Activated naive CD8-positive, alpha-beta T cell treated with anti-CD3 and anti-CD28 coated beads for 36 hours (primary cell): ENCODE measurements around the gene ZAP70. TPM values are rescaled to one million over a fixed set of nuclear protein-coding genes. Genes with fewer than 3 reads are reported as not detected.

Source experiments
- DNase-seq: peaks from one replicate; pipeline ENCODE4 v3.0.0; 2021
- H3K27ac Mint-ChIP-seq: one replicate; pipeline ENCODE4 v1.8.0; 2022; ENCODE audit warnings: mild to moderate bottlenecking, moderate library complexity, mixed read lengths
- H3K27me3 Mint-ChIP-seq: one replicate; pipeline ENCODE4 v1.8.0; 2022; ENCODE audit warnings: mild to moderate bottlenecking, mixed read lengths
- H3K36me3 Mint-ChIP-seq: one replicate; pipeline ENCODE4 v1.8.0; 2021; ENCODE audit warnings: mild to moderate bottlenecking, mixed read lengths
- H3K4me1 Mint-ChIP-seq: one replicate; pipeline ENCODE4 v1.8.0; 2021; ENCODE audit warnings: mixed read lengths
- H3K4me3 Mint-ChIP-seq: one replicate; pipeline ENCODE4 v1.8.0; 2022; ENCODE audit warnings: mild to moderate bottlenecking, moderate library complexity, mixed read lengths
- H3K9me3 Mint-ChIP-seq: one replicate; pipeline ENCODE4 v1.8.0; 2022; ENCODE audit warnings: mixed read lengths
- total RNA-seq, 2 experiments: library from RNA; stranded (reverse); gene quantifications; one replicate each; pipeline ENCODE4 v1.2.3, GENCODE V29; 2021

Gene ZAP70
- total RNA-seq, 2 experiments from 2014 or later = 198 to 204 TPM

GRCh38 chr2:97759727-97760407, 46.5 kb downstream of the ZAP70 start:
- Mint-ChIP-seq H3K4me3 (peak overlapping the region; percentile 26), H3K27ac (peak overlapping the region; percentile 78), H3K27me3 (no peaks in the 10 kb centered on the region), H3K9me3 (no peaks in the 10 kb centered on the region), H3K36me3 (peaks cover 23% of the 10 kb centered on the region), H3K4me1 (peaks cover 20% of the 10 kb centered on the region)
- DNase-seq = no peak

- no peaks in the 10 kb centered on the region for H3K27me3 Mint-ChIP-seq
- H3K9me3 Mint-ChIP-seq = no peaks in the 10 kb centered on the region
- DNase-seq = no peak
- H3K27ac Mint-ChIP-seq = peak overlapping the region; percentile 78
- H3K4me1 Mint-ChIP-seq = peaks cover 20% of the 10 kb centered on the region
- peaks cover 27% of the 10 kb centered on the region for H3K36me3 Mint-ChIP-seq
- H3K4me3 Mint-ChIP-seq = peak overlapping the region; percentile 55
These were observed 47.2 kb downstream of the ZAP70 start for GRCh38 chr2:97760480-97761049.

- H3K27ac Mint-ChIP-seq = peak overlapping the region; percentile 78
- peaks cover 20% of the 10 kb centered on the region for H3K4me1 Mint-ChIP-seq
- H3K36me3 Mint-ChIP-seq = peaks cover 27% of the 10 kb centered on the region
- peak overlapping the region; percentile 55 for H3K4me3 Mint-ChIP-seq
- no peaks in the 10 kb centered on the region for H3K9me3 Mint-ChIP-seq
- H3K27me3 Mint-ChIP-seq = no peaks in the 10 kb centered on the region
- peak; percentile 57 for DNase-seq
These were observed 47.8 kb downstream of the ZAP70 start for GRCh38 chr2:97761192-97761591.

- peaks cover 23% of the 10 kb centered on the region for H3K36me3 Mint-ChIP-seq
- no peak overlapping the region for H3K4me3 Mint-ChIP-seq
- H3K27ac Mint-ChIP-seq = no peak overlapping the region
- peaks cover 34% of the 10 kb centered on the region for H3K4me1 Mint-ChIP-seq
- no peaks in the 10 kb centered on the region for H3K27me3 Mint-ChIP-seq
- no peak for DNase-seq
- no peaks in the 10 kb centered on the region for H3K9me3 Mint-ChIP-seq
These were observed 49.9 kb downstream of the ZAP70 start for GRCh38 chr2:97763176-97763845.

- Mint-ChIP-seq H3K9me3 (no peaks in the 10 kb centered on the region), H3K4me3 (no peak overlapping the region), H3K27me3 (no peaks in the 10 kb centered on the region), H3K36me3 (peaks cover 23% of the 10 kb centered on the region), H3K4me1 (peaks cover 36% of the 10 kb centered on the region), H3K27ac (no peak overlapping the region)
- no peak for DNase-seq
These were observed 51.3 kb downstream of the ZAP70 start for GRCh38 chr2:97764559-97765263.

- DNase-seq = no peak
- H3K4me3 Mint-ChIP-seq = no peak overlapping the region
- no peaks in the 10 kb centered on the region for H3K27me3 Mint-ChIP-seq
- no peak overlapping the region for H3K27ac Mint-ChIP-seq
- H3K36me3 Mint-ChIP-seq = peaks cover 20% of the 10 kb centered on the region
- H3K4me1 Mint-ChIP-seq = peaks cover 31% of the 10 kb centered on the region
- H3K9me3 Mint-ChIP-seq = no peaks in the 10 kb centered on the region
These were observed 52.6 kb downstream of the ZAP70 start for GRCh38 chr2:97765933-97766332.

GRCh38 chr2:97766567-97766966, 53.2 kb downstream of the ZAP70 start:
- Mint-ChIP-seq H3K27me3 (no peaks in the 10 kb centered on the region), H3K4me3 (no peak overlapping the region), H3K9me3 (no peaks in the 10 kb centered on the region), H3K36me3 (peaks cover 21% of the 10 kb centered on the region), H3K27ac (no peak overlapping the region), H3K4me1 (peaks cover 30% of the 10 kb centered on the region)
- DNase-seq = no peak

GRCh38 chr2:97769308-97769707, 55.9 kb downstream of the ZAP70 start:
- Mint-ChIP-seq H3K4me3 (no peak overlapping the region), H3K36me3 (peaks cover 5% of the 10 kb centered on the region), H3K27ac (no peak overlapping the region), H3K9me3 (no peaks in the 10 kb centered on the region), H3K4me1 (peaks cover 19% of the 10 kb centered on the region), H3K27me3 (no peaks in the 10 kb centered on the region)
- DNase-seq = no peak

- Mint-ChIP-seq H3K4me3 (no peak overlapping the region), H3K4me1 (peaks cover 21% of the 10 kb centered on the region), H3K9me3 (no peaks in the 10 kb centered on the region), H3K27ac (no peak overlapping the region), H3K27me3 (no peaks in the 10 kb centered on the region), H3K36me3 (peaks cover 8% of the 10 kb centered on the region)
- no peak for DNase-seq
These were observed 56.3 kb downstream of the ZAP70 start for GRCh38 chr2:97769711-97770110.

- H3K4me1 Mint-ChIP-seq = peaks cover 21% of the 10 kb centered on the region
- no peaks in the 10 kb centered on the region for H3K27me3 Mint-ChIP-seq
- no peaks in the 10 kb centered on the region for H3K9me3 Mint-ChIP-seq
- no peak overlapping the region for H3K27ac Mint-ChIP-seq
- peaks cover 6% of the 10 kb centered on the region for H3K36me3 Mint-ChIP-seq
- H3K4me3 Mint-ChIP-seq = no peak overlapping the region
- DNase-seq = no peak
These were observed 57.1 kb downstream of the ZAP70 start for GRCh38 chr2:97770445-97770844.

- H3K4me3 Mint-ChIP-seq = no peak overlapping the region
These were observed 61.0 kb downstream of the ZAP70 start for GRCh38 chr2:97774425-97774824.

GRCh38 chr2:97775074-97775473, 61.7 kb downstream of the ZAP70 start:
- H3K4me1 Mint-ChIP-seq = peaks cover 2% of the 10 kb centered on the region
- no peak overlapping the region for H3K4me3 Mint-ChIP-seq
- H3K36me3 Mint-ChIP-seq = peaks cover 7% of the 10 kb centered on the region
- DNase-seq = no peak
- no peaks in the 10 kb centered on the region for H3K27me3 Mint-ChIP-seq
- no peak overlapping the region for H3K27ac Mint-ChIP-seq
- H3K9me3 Mint-ChIP-seq = no peaks in the 10 kb centered on the region

More at GRCh38 chr2:97774425-97774824, 61.0 kb downstream of the ZAP70 start:
- Mint-ChIP-seq H3K4me1 (peaks cover 2% of the 10 kb centered on the region), H3K36me3 (peaks cover 7% of the 10 kb centered on the region), H3K27me3 (no peaks in the 10 kb centered on the region), H3K27ac (no peak overlapping the region), H3K9me3 (no peaks in the 10 kb centered on the region)
- no peak for DNase-seq

- no peaks in the 10 kb centered on the region for H3K9me3 Mint-ChIP-seq
- peaks cover 8% of the 10 kb centered on the region for H3K36me3 Mint-ChIP-seq
- H3K27me3 Mint-ChIP-seq = no peaks in the 10 kb centered on the region
- H3K27ac Mint-ChIP-seq = no peak overlapping the region
- peaks cover 2% of the 10 kb centered on the region for H3K4me1 Mint-ChIP-seq
- no peak overlapping the region for H3K4me3 Mint-ChIP-seq
- no peak for DNase-seq
These were observed 65.8 kb downstream of the ZAP70 start for GRCh38 chr2:97779141-97779540.

- DNase-seq = no peak
- Mint-ChIP-seq H3K27me3 (no peaks in the 10 kb centered on the region), H3K9me3 (no peaks in the 10 kb centered on the region), H3K36me3 (peaks cover 5% of the 10 kb centered on the region), H3K4me1 (no peaks in the 10 kb centered on the region), H3K27ac (no peak overlapping the region), H3K4me3 (no peak overlapping the region)
These were observed 68.6 kb downstream of the ZAP70 start for GRCh38 chr2:97781981-97782380.

- Mint-ChIP-seq H3K36me3 (peaks cover 5% of the 10 kb centered on the region), H3K27ac (no peak overlapping the region), H3K9me3 (no peaks in the 10 kb centered on the region), H3K4me3 (no peak overlapping the region), H3K27me3 (no peaks in the 10 kb centered on the region), H3K4me1 (no peaks in the 10 kb centered on the region)
- DNase-seq = no peak
These were observed 71.6 kb downstream of the ZAP70 start for GRCh38 chr2:97784953-97785352.
